Loucy (cell line): ENCODE measurements around the gene CPD.
A peak's percentile ranks its signal among the peaks of the same experiment; 100 is the strongest.

Source experiments
- H2AFZ ChIP-seq: fragments of 200-600 bp; sonication (generic); 2 replicates; pipeline ENCODE4 v1.6.0; 2016; ENCODE audit warnings: antibody characterized with exemption, mild to moderate bottlenecking, low read length, moderate library complexity
- H3F3A ChIP-seq: fragments of 200-600 bp; 2 replicates; pipeline ENCODE4 v1.6.0; 2016; ENCODE audit warnings: antibody characterized with exemption, low read depth, mild to moderate bottlenecking
- H3K27me3 ChIP-seq: fragments of 200-600 bp; sonication (generic); 2 replicates; pipeline ENCODE4 v1.6.1; 2014; ENCODE audit warnings: low read length, mild to moderate bottlenecking; ENCODE audit not compliant: insufficient read depth, poor library complexity, severe bottlenecking
- H3K36me3 ChIP-seq: fragments of 200-600 bp; sonication (generic); 2 replicates; pipeline ENCODE4 v1.6.1; 2016; ENCODE audit warnings: low read length; ENCODE audit not compliant: insufficient read depth
- H3K4me1 ChIP-seq: fragments of 200-600 bp; sonication (generic); 2 replicates; pipeline ENCODE4 v1.5.1; 2014; ENCODE audit warnings: low read length, mild to moderate bottlenecking; ENCODE audit not compliant: insufficient read depth, poor library complexity, severe bottlenecking
- H3K4me2 ChIP-seq: fragments of 200-600 bp; sonication (generic); 2 replicates; pipeline ENCODE4 v1.6.0; 2014; ENCODE audit warnings: antibody characterized with exemption, low read length, low read depth, mild to moderate bottlenecking; ENCODE audit not compliant: poor library complexity, severe bottlenecking
- H3K4me3 ChIP-seq: fragments of 200-600 bp; sonication (generic); 2 replicates; pipeline ENCODE4 v1.5.1; 2014; ENCODE audit warnings: low read length, mild to moderate bottlenecking, mixed read lengths; ENCODE audit not compliant: poor library complexity, severe bottlenecking
- H3K79me2 ChIP-seq: fragments of 200-600 bp; sonication (generic); 2 replicates; pipeline ENCODE4 v1.6.1; 2014; ENCODE audit warnings: low read length; ENCODE audit not compliant: insufficient read depth
- H3K9ac ChIP-seq: fragments of 200-600 bp; sonication (generic); 2 replicates; pipeline ENCODE4 v1.6.0; 2014; ENCODE audit warnings: mild to moderate bottlenecking, low read depth, low read length, moderate library complexity; ENCODE audit not compliant: poor library complexity, severe bottlenecking
- H3K9me2 ChIP-seq: fragments of 200-600 bp; sonication (generic); replicated peaks from 2 replicates; pipeline ENCODE4 v1.6.1; 2016; ENCODE audit warnings: low read depth, low read length, mixed read lengths
- H3K9me3 ChIP-seq: fragments of 200-600 bp; sonication (generic); 2 replicates; pipeline ENCODE4 v1.6.1; 2014; ENCODE audit warnings: mild to moderate bottlenecking, antibody characterized with exemption, low read length, low read depth; ENCODE audit not compliant: insufficient read depth
- H4K20me1 ChIP-seq: fragments of 200-600 bp; sonication (generic); 2 replicates; pipeline ENCODE4 v1.6.0; 2014; ENCODE audit warnings: antibody characterized with exemption, low read length, mild to moderate bottlenecking; ENCODE audit not compliant: insufficient read depth, poor library complexity, severe bottlenecking
- EZH2phosphoT487 ChIP-seq: fragments of 200-600 bp; IDR thresholded peaks from 2 replicates; pipeline ENCODE4 v1.6.1; 2018; ENCODE audit warnings: antibody characterized with exemption, mild to moderate bottlenecking, moderate library complexity, borderline replicate concordance
- TF ChIP-seq, protein P1 (sequence below): fragments of 200-600 bp; sonication (generic); conservative IDR thresholded peaks from 2 replicates; pipeline ENCODE4 v1.5.1; 2014; ENCODE audit warnings: mild to moderate bottlenecking, antibody characterized with exemption, low read length

CPD gene

GRCh38 chr17:30360086-30360808, 18.5 kb upstream of the CPD start:
- Histone ChIP-seq H3K9me3 (peaks cover 5% of the 10 kb centered on the region; the same call in 1 of the 2 replicates), H3K27me3 (no peaks in the 10 kb centered on the region), H3K36me3 (no peaks in the 10 kb centered on the region), H3K4me3 (no peak overlapping the region), H2AFZ (no peak overlapping the region), H3K79me2 (no peaks in the 10 kb centered on the region), H3K9ac (no peak overlapping the region), H3K4me2 (no peak overlapping the region), H3F3A (peaks cover 4% of the 10 kb centered on the region; the same call in 1 of the 2 replicates), H3K4me1 (peaks cover 9% of the 10 kb centered on the region), H4K20me1 (no peaks in the 10 kb centered on the region), H3K9me2 (no peaks in the 10 kb centered on the region)
- TF ChIP-seq, protein P1, sequence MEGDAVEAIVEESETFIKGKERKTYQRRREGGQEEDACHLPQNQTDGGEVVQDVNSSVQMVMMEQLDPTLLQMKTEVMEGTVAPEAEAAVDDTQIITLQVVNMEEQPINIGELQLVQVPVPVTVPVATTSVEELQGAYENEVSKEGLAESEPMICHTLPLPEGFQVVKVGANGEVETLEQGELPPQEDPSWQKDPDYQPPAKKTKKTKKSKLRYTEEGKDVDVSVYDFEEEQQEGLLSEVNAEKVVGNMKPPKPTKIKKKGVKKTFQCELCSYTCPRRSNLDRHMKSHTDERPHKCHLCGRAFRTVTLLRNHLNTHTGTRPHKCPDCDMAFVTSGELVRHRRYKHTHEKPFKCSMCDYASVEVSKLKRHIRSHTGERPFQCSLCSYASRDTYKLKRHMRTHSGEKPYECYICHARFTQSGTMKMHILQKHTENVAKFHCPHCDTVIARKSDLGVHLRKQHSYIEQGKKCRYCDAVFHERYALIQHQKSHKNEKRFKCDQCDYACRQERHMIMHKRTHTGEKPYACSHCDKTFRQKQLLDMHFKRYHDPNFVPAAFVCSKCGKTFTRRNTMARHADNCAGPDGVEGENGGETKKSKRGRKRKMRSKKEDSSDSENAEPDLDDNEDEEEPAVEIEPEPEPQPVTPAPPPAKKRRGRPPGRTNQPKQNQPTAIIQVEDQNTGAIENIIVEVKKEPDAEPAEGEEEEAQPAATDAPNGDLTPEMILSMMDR = no peak
- no peak for TF ChIP-seq EZH2phosphoT487

DNA sequence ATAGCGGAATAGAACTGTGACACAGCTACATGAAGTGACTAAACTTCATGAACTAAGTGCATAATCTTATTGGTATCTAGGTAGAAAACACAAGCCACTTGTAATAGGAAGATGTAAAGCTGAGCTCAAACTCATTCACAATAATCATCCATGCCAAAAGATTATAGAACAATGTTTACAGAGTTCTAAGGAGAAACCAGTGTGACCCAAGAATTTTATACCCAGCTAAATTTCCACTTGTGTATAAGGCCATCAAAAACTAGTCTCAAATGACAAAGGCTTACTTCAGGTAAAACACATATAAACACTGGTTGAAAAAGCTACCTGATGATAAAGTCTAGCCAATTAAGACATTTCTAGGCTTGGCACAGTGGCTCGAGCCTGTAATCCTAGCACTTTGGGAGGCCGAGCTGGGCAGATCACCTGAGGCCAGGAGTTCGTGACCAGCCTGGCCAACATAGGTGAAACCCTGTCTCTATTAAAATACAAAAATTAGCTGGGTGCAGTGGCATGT, 16.9 kb upstream of the CPD start:
- peaks cover 5% of the 10 kb centered on the region; the same call in 1 of the 2 replicates for H3K9me3 ChIP-seq
- TF ChIP-seq, protein P1 = no peak
- no peak for TF ChIP-seq EZH2phosphoT487
- no peaks in the 10 kb centered on the region for H3K36me3 ChIP-seq
- no peaks in the 10 kb centered on the region for H3K79me2 ChIP-seq
- peaks cover 4% of the 10 kb centered on the region; the same call in 1 of the 2 replicates for H3F3A ChIP-seq
- H3K4me3 ChIP-seq = no peak overlapping the region
- H3K27me3 ChIP-seq = no peaks in the 10 kb centered on the region
- H3K4me2 ChIP-seq = no peak overlapping the region
- no peaks in the 10 kb centered on the region for H3K9me2 ChIP-seq
- H2AFZ ChIP-seq = no peak overlapping the region
- no peak overlapping the region for H3K9ac ChIP-seq
- H4K20me1 ChIP-seq = no peaks in the 10 kb centered on the region
- peaks cover 9% of the 10 kb centered on the region for H3K4me1 ChIP-seq

- peaks cover 4% of the 10 kb centered on the region; the same call in 1 of the 2 replicates for H3F3A ChIP-seq
- no peaks in the 10 kb centered on the region for H3K9me2 ChIP-seq
- H3K9me3 ChIP-seq = peaks cover 5% of the 10 kb centered on the region; the same call in 1 of the 2 replicates
- no peaks in the 10 kb centered on the region for H3K27me3 ChIP-seq
- no peaks in the 10 kb centered on the region for H3K36me3 ChIP-seq
- H3K4me2 ChIP-seq = peak overlapping the region; percentile 58
- H3K4me1 ChIP-seq = peaks cover 9% of the 10 kb centered on the region
- no peaks in the 10 kb centered on the region for H3K79me2 ChIP-seq
- H4K20me1 ChIP-seq = no peaks in the 10 kb centered on the region
- H3K9ac ChIP-seq = no peak overlapping the region
- no peak for TF ChIP-seq EZH2phosphoT487
- H2AFZ ChIP-seq = peak overlapping the region; percentile 72
- H3K4me3 ChIP-seq = peak overlapping the region; percentile 10
These were observed 15.0 kb upstream of the CPD start for GRCh38 chr17:30363715-30364202.
